ENCODE results near the gene AHNAK2. TPM values are rescaled to one million over a fixed set of nuclear protein-coding genes. Genes with fewer than 3 reads are reported as not detected.

Gene AHNAK2
- total and polyA plus RNA-seq, 2 donors from 2014 or later: 1.1 to 72.0 TPM

DNA sequence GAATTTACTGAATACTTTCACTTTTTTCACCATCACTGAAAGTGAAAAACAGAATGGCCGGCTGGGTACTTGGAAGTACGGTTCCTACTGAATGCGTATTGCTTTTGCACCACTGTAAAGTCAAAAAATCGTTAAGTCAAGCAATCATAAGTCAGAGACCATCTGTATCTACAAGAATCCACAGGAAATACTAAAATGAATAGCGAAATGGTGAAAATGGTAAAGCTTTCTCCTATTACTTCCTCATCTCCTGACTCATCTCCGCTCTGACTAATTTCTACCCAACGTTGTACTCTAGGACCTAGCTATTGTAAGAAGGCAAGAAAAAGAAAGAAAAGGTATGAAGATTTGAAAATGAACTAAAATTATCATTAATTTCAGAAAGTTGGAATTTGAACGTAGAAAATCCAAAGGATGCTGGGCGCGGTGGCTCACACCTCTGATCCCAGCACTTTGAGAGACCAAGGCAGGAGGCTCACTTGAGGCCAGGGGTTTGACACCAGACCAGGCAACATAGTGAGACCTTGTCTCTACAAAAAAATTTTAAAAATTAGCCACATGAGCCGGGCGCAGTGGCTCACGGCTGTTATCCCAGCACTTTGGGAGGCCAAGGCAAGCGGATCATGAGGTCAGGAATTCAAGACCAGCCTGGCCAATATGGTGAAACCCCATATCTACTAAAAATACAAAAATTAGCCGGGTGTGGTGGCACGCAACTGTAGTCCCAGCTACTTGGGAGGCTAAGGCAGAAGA, 48.0 kb upstream of the AHNAK2 start:
- Histone ChIP-seq H3K27me3 (ENCODE audit: control insufficient read depth, insufficient read depth, low read length) (no peaks in the 10 kb centered on the region), H3K4me1 (ENCODE audit: control insufficient read depth in 2 of 3, insufficient read depth in 2 of 3, low read depth in 1 of 3, low read length in 3 of 3) (peaks cover 0 to 5% (median 0%) of the 10 kb centered on the region in 3 donors), H3K4me3 (ENCODE audit: low read length in 3 of 3) (no peak overlapping the region), H3K36me3 (ENCODE audit: control insufficient read depth in 2 of 3, insufficient read depth in 3 of 3, low read length in 3 of 3) (no peaks in the 10 kb centered on the region), H3K27ac (ENCODE audit: low read depth in 2 of 2, low read length in 2 of 2) (no peak overlapping the region), H3K9ac (ENCODE audit: low read length in 3 of 3) (no peak overlapping the region), H3K9me3 (ENCODE audit: control insufficient read depth in 2 of 3, insufficient read depth in 1 of 3, low read length in 3 of 3) (no peaks in the 10 kb centered on the region)
- intact Hi-C loops (cut with DNase I): no loop called here
- FAIRE-seq (no peak), DNase-seq (no peak)
- TF ChIP-seq, protein P1, sequence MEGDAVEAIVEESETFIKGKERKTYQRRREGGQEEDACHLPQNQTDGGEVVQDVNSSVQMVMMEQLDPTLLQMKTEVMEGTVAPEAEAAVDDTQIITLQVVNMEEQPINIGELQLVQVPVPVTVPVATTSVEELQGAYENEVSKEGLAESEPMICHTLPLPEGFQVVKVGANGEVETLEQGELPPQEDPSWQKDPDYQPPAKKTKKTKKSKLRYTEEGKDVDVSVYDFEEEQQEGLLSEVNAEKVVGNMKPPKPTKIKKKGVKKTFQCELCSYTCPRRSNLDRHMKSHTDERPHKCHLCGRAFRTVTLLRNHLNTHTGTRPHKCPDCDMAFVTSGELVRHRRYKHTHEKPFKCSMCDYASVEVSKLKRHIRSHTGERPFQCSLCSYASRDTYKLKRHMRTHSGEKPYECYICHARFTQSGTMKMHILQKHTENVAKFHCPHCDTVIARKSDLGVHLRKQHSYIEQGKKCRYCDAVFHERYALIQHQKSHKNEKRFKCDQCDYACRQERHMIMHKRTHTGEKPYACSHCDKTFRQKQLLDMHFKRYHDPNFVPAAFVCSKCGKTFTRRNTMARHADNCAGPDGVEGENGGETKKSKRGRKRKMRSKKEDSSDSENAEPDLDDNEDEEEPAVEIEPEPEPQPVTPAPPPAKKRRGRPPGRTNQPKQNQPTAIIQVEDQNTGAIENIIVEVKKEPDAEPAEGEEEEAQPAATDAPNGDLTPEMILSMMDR (IDR thresholded peaks at IDR 0.05; ENCODE audit: borderline replicate concordance, extremely low read depth, insufficient read depth): no peak

DNA sequence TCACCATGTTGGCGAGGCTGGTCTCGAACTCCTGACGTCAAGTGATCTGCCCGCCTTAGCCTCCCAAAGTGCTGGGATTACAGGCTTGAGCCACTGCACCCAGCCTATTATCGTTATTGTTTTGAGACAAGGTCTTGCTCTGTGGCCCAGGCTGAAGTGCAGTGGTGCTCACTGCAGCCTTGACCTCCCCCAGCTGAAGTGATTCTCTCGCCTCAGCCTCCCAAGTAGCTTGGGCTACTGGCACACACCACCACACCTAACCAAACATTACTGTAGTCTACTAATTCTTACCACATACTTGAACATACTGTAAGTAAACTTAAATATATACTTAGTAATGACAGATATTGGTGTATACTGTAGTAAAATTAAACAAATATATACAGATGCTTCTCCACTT, 47.3 kb upstream of the AHNAK2 start:
- DNase-seq (no peak), FAIRE-seq (no peak)
- Histone ChIP-seq H3K27ac (ENCODE audit: low read depth in 2 of 2, low read length in 2 of 2) (no peak overlapping the region), H3K36me3 (ENCODE audit: control insufficient read depth in 2 of 3, insufficient read depth in 3 of 3, low read length in 3 of 3) (no peaks in the 10 kb centered on the region), H3K9me3 (ENCODE audit: control insufficient read depth in 2 of 3, insufficient read depth in 1 of 3, low read length in 3 of 3) (no peaks in the 10 kb centered on the region), H3K27me3 (ENCODE audit: control insufficient read depth, insufficient read depth, low read length) (no peaks in the 10 kb centered on the region), H3K9ac (ENCODE audit: low read length in 3 of 3) (no peak overlapping the region), H3K4me1 (ENCODE audit: control insufficient read depth in 2 of 3, insufficient read depth in 2 of 3, low read depth in 1 of 3, low read length in 3 of 3) (peaks cover 0 to 5% (median 0%) of the 10 kb centered on the region in 3 donors), H3K4me3 (ENCODE audit: low read length in 3 of 3) (no peak overlapping the region)
- intact Hi-C loops (cut with DNase I): no loop called here
- TF ChIP-seq, protein P1 (IDR thresholded peaks at IDR 0.05; ENCODE audit: borderline replicate concordance, extremely low read depth, insufficient read depth): no peak

DNA sequence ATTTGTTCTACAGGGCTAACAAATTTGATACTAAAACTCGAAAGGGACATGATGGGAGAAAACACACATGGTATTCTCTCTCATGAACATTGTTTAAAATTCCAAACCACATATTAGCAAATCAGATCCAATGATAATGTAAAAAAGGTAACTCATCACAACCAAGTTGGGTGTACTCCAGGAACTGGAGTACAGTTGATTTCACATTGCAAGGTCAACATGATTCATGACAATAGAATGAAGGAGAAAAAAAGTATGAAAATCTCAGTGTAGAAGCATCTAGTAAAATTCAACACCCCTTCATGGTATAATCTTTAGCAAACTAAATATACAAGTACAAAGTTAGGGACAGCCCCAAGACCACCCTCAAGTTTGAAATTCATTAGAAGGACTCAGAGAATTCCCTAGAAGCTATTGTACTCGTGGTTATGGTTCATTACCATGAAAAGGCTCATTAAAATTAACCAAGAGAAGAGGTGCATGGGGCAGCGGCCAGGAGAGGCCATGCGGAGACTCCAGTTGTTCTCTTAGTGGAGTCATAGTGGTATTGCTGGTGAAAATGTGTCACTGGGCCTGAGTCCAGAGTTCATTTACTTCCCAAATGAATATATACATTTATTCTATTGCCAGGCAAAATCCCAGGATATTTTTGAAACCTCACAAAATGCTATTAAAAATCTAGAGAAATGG, 45.8 kb upstream of the AHNAK2 start:
- Histone ChIP-seq H3K4me1 (ENCODE audit: control insufficient read depth in 2 of 3, insufficient read depth in 2 of 3, low read depth in 1 of 3, low read length in 3 of 3) (peaks cover 0 to 16% (median 0%) of the 10 kb centered on the region in 3 donors), H3K27ac (ENCODE audit: low read depth in 2 of 2, low read length in 2 of 2) (no peak overlapping the region), H3K36me3 (ENCODE audit: control insufficient read depth in 2 of 3, insufficient read depth in 3 of 3, low read length in 3 of 3) (no peaks in the 10 kb centered on the region), H3K27me3 (ENCODE audit: control insufficient read depth, insufficient read depth, low read length) (no peaks in the 10 kb centered on the region), H3K4me3 (ENCODE audit: low read length in 3 of 3) (no peak overlapping the region), H3K9ac (ENCODE audit: low read length in 3 of 3) (no peak overlapping the region), H3K9me3 (ENCODE audit: control insufficient read depth in 2 of 3, insufficient read depth in 1 of 3, low read length in 3 of 3) (no peaks in the 10 kb centered on the region)
- intact Hi-C loops (cut with DNase I): no loop called here
- no peak for DNase-seq
- FAIRE-seq: no peak
- TF ChIP-seq, protein P1 (IDR thresholded peaks at IDR 0.05; ENCODE audit: borderline replicate concordance, extremely low read depth, insufficient read depth): no peak
